HepG2 (cell line): Measurements from ENCODE around the gene SLC39A1. TPM values are rescaled to one million over a fixed set of nuclear protein-coding genes. Genes with fewer than 3 reads are reported as not detected.

Experiments used
- FOXP1 ChIP-seq, 2 experiments: fragments of 450-650 bp in 1 of 2; IDR thresholded peaks; 2 replicates each; pipeline ENCODE4 v1.6.1; 2017 to 2018; ENCODE audit warnings: antibody characterized with exemption in 1 of 2
- HOXA3 ChIP-seq: sonication (generic); formaldehyde crosslinking; IDR thresholded peaks from 2 replicates; pipeline ENCODE4 v1.5.0; 2020; ENCODE audit warnings: missing genetic modification reagents
- JARID2 ChIP-seq: sonication (generic); formaldehyde crosslinking; IDR thresholded peaks from 2 replicates; pipeline ENCODE4 v1.8.1; 2023; ENCODE audit warnings: missing genetic modification reagents, inconsistent platforms; ENCODE audit not compliant: insufficient replicate concordance
- MED1 ChIP-seq: sonication (generic); formaldehyde crosslinking; IDR thresholded peaks from 2 replicates; pipeline ENCODE4 v1.4.0; 2020; ENCODE audit warnings: missing genetic modification reagents
- MEIS1 ChIP-seq: sonication (generic); formaldehyde crosslinking; IDR thresholded peaks from 2 replicates; pipeline ENCODE4 v1.9.0; 2021; ENCODE audit warnings: mild to moderate bottlenecking, missing genetic modification reagents, moderate library complexity, borderline replicate concordance
- MIER2 ChIP-seq: IDR thresholded peaks from 2 replicates; pipeline ENCODE4 v1.6.1; 2016; ENCODE audit warnings: missing biosample characterization, missing genetic modification reagents
- MYNN ChIP-seq: sonication (generic); formaldehyde crosslinking; IDR thresholded peaks from 2 replicates; pipeline ENCODE4 v1.4.0; 2020; ENCODE audit warnings: mild to moderate bottlenecking, low read depth, missing genetic modification reagents
- NFIB ChIP-seq: sonication (generic); formaldehyde crosslinking; IDR thresholded peaks from 2 replicates; pipeline ENCODE4 v1.9.0; 2021; ENCODE audit warnings: missing genetic modification reagents, mild to moderate bottlenecking, borderline replicate concordance
- YY1 ChIP-seq: IDR thresholded peaks from 2 replicates; pipeline ENCODE4 v1.6.1; 2011; ENCODE audit warnings: low read length, low read depth, moderate library complexity, mild to moderate bottlenecking; ENCODE audit not compliant: insufficient read depth, insufficient replicate concordance
- ZNF33B ChIP-seq: sonication (generic); formaldehyde crosslinking; IDR thresholded peaks from 2 replicates; pipeline ENCODE4 v1.5.1; 2020; ENCODE audit warnings: mild to moderate bottlenecking, missing genetic modification reagents
- ZNF460 ChIP-seq: sonication (generic); formaldehyde crosslinking; IDR thresholded peaks from 2 replicates; pipeline ENCODE4 v1.5.1; 2020; ENCODE audit warnings: missing genetic modification reagents, mild to moderate bottlenecking, borderline replicate concordance
- ZNF546 ChIP-seq: sonication (generic); formaldehyde crosslinking; conservative IDR thresholded peaks from 2 replicates; pipeline ENCODE4 v1.8.1; 2023; ENCODE audit warnings: mild to moderate bottlenecking, missing genetic modification reagents
- ZNF616 ChIP-seq: sonication (generic); formaldehyde crosslinking; IDR thresholded peaks from 2 replicates; pipeline ENCODE4 v1.5.0; 2020; ENCODE audit warnings: low read depth, mild to moderate bottlenecking, missing genetic modification reagents
- ZNF746 ChIP-seq: sonication (generic); formaldehyde crosslinking; IDR thresholded peaks from 2 replicates; pipeline ENCODE4 v1.8.0; 2022; ENCODE audit warnings: mild to moderate bottlenecking, missing genetic modification reagents
- polyA plus RNA-seq, 8 experiments: library from polyadenylated mRNA; depleted of rRNA in 3 of 8; stranded (reverse) in 7 of 8; unstranded in 1 of 8; fragments of >200 nt; fragmentation: Illumina TruSeq in 4 of 8; extraction: Trizol in 4 of 8; gene quantifications; 2 replicates each; pipeline versions ENCODE4 v1.2.1 to v1.2.3, GENCODE V29; 2011 to 2016; ENCODE audit warnings: low read depth in 4 of 8, missing spikeins in 1 of 8, mixed read lengths in 1 of 8; ENCODE audit not compliant: insufficient read depth in 1 of 8
- total RNA-seq, 5 experiments: library from RNA; depleted of rRNA; stranded (reverse); fragments of >200 nt; fragmentation: Illumina TruSeq; extraction: Trizol; gene quantifications; 2 replicates each; pipeline ENCODE4 v1.2.3, GENCODE V29; 2016; ENCODE audit warnings: low read depth in 1 of 5
- TF ChIP-seq, protein P1 (sequence below): sonication (generic); formaldehyde crosslinking; IDR thresholded peaks from 2 replicates; pipeline ENCODE4 v1.5.1; 2020; ENCODE audit warnings: missing genetic modification reagents, mild to moderate bottlenecking, borderline replicate concordance
- TF ChIP-seq, protein P2 (sequence below): sonication (generic); formaldehyde crosslinking; IDR thresholded peaks from 2 replicates; pipeline ENCODE4 v1.4.0; 2020; ENCODE audit warnings: missing genetic modification reagents
- TF ChIP-seq, protein P3 (sequence below): sonication (generic); formaldehyde crosslinking; IDR thresholded peaks from 2 replicates; pipeline ENCODE4 v1.5.0; 2020; ENCODE audit warnings: missing genetic modification reagents
- TF ChIP-seq, protein P4 (sequence below): sonication (generic); formaldehyde crosslinking; IDR thresholded peaks from 2 replicates; pipeline ENCODE4 v1.5.0; 2020; ENCODE audit warnings: mild to moderate bottlenecking, missing genetic modification reagents, moderate library complexity
- TF ChIP-seq, protein P5 (sequence below): sonication (generic); formaldehyde crosslinking; IDR thresholded peaks from 2 replicates; pipeline ENCODE4 v1.8.0; 2022; ENCODE audit warnings: mild to moderate bottlenecking, missing genetic modification reagents, moderate library complexity
- TF ChIP-seq, protein P6 (sequence below): IDR thresholded peaks from 2 replicates; pipeline ENCODE4 v1.6.1; 2016; ENCODE audit warnings: mild to moderate bottlenecking

The SLC39A1 gene
- total and polyA plus RNA-seq, 2 of the 13 experiments (the other 11 are each of a cell fraction or from before 2014, with no cell fraction given), result 71.2 to 78.4 TPM

DNA sequence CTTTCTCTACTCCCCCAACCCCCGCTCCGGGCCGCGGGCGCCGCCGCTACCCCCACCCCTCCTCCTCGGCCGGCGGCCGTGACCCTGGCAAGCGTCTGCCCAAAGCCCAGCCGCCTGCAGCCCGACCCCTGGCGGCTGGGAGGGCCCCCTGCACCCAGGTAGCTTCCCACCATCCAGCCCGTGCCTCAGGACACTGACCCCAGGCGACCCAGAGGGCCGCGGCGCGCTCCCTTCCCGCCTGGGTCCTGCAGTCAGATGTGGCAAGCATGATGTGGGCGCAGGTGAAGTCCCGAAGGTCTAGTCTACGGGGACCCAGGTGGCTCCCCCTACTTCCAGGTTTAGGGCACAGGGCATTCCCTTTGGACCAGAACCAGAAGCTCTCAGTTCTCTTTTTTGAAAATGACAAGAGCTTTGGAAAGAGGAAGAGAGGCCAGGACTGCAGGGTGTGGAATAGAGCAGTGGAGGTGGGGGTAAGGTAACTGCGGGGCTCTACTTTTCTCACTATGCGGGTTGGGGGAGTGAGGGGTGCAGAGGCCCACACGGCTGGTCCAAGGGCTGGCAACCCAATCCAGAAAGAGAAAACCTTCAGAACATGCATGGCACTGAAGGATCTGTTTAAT is 16.6 kb downstream of the SLC39A1 start, which contains the start of gene DENND4B (continued):
- peak; percentile 70 for TF ChIP-seq YY1
- TF ChIP-seq MYNN (CRISPR knock-in tag), result no peak
- TF ChIP-seq, protein P1, sequence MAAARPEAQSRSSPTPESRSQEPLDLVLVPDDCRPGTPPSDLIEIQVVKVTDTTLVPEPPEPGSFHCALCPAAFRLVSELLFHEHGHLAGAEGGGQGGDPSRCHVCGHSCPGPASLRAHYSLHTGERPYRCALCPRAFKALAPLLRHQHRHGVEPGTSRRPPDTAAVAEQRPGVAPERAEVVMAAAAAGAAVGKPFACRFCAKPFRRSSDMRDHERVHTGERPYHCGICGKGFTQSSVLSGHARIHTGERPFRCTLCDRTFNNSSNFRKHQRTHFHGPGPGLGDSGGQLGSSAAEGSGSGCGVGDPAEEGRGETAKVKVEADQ (CRISPR knock-in tag), result no peak
- TF ChIP-seq MED1 (CRISPR knock-in tag), result peak; percentile 80
- TF ChIP-seq MEIS1 (CRISPR knock-in tag), result no peak
- no peak for TF ChIP-seq NFIB (CRISPR knock-in tag)
- TF ChIP-seq HOXA3, result peak; percentile 69
- no peak for TF ChIP-seq JARID2
- TF ChIP-seq MIER2, result no peak
- TF ChIP-seq ZNF33B (CRISPR knock-in tag), result no peak
- TF ChIP-seq, protein P2, sequence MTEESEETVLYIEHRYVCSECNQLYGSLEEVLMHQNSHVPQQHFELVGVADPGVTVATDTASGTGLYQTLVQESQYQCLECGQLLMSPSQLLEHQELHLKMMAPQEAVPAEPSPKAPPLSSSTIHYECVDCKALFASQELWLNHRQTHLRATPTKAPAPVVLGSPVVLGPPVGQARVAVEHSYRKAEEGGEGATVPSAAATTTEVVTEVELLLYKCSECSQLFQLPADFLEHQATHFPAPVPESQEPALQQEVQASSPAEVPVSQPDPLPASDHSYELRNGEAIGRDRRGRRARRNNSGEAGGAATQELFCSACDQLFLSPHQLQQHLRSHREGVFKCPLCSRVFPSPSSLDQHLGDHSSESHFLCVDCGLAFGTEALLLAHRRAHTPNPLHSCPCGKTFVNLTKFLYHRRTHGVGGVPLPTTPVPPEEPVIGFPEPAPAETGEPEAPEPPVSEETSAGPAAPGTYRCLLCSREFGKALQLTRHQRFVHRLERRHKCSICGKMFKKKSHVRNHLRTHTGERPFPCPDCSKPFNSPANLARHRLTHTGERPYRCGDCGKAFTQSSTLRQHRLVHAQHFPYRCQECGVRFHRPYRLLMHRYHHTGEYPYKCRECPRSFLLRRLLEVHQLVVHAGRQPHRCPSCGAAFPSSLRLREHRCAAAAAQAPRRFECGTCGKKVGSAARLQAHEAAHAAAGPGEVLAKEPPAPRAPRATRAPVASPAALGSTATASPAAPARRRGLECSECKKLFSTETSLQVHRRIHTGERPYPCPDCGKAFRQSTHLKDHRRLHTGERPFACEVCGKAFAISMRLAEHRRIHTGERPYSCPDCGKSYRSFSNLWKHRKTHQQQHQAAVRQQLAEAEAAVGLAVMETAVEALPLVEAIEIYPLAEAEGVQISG, result peak; percentile 98
- TF ChIP-seq ZNF460 (CRISPR knock-in tag), result no peak
- no peak for TF ChIP-seq FOXP1 (IDR thresholded peaks at IDR 0.05)
- TF ChIP-seq FOXP1 (CRISPR knock-in tag; IDR thresholded peaks at IDR 0.05), result no peak
- TF ChIP-seq, protein P3, sequence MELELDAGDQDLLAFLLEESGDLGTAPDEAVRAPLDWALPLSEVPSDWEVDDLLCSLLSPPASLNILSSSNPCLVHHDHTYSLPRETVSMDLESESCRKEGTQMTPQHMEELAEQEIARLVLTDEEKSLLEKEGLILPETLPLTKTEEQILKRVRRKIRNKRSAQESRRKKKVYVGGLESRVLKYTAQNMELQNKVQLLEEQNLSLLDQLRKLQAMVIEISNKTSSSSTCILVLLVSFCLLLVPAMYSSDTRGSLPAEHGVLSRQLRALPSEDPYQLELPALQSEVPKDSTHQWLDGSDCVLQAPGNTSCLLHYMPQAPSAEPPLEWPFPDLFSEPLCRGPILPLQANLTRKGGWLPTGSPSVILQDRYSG (CRISPR knock-in tag), result no peak
- TF ChIP-seq, protein P4, sequence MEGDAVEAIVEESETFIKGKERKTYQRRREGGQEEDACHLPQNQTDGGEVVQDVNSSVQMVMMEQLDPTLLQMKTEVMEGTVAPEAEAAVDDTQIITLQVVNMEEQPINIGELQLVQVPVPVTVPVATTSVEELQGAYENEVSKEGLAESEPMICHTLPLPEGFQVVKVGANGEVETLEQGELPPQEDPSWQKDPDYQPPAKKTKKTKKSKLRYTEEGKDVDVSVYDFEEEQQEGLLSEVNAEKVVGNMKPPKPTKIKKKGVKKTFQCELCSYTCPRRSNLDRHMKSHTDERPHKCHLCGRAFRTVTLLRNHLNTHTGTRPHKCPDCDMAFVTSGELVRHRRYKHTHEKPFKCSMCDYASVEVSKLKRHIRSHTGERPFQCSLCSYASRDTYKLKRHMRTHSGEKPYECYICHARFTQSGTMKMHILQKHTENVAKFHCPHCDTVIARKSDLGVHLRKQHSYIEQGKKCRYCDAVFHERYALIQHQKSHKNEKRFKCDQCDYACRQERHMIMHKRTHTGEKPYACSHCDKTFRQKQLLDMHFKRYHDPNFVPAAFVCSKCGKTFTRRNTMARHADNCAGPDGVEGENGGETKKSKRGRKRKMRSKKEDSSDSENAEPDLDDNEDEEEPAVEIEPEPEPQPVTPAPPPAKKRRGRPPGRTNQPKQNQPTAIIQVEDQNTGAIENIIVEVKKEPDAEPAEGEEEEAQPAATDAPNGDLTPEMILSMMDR (CRISPR knock-in tag), result peak; percentile 92
- no peak for TF ChIP-seq ZNF746
- no peak for TF ChIP-seq ZNF616 (CRISPR knock-in tag)
- TF ChIP-seq ZNF546 (CRISPR knock-in tag), result 0 out of 2 replicates have a peak, but pooled peaks have one; percentile 10
- TF ChIP-seq, protein P5, sequence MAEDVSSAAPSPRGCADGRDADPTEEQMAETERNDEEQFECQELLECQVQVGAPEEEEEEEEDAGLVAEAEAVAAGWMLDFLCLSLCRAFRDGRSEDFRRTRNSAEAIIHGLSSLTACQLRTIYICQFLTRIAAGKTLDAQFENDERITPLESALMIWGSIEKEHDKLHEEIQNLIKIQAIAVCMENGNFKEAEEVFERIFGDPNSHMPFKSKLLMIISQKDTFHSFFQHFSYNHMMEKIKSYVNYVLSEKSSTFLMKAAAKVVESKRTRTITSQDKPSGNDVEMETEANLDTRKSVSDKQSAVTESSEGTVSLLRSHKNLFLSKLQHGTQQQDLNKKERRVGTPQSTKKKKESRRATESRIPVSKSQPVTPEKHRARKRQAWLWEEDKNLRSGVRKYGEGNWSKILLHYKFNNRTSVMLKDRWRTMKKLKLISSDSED, result no peak
- TF ChIP-seq, protein P6, sequence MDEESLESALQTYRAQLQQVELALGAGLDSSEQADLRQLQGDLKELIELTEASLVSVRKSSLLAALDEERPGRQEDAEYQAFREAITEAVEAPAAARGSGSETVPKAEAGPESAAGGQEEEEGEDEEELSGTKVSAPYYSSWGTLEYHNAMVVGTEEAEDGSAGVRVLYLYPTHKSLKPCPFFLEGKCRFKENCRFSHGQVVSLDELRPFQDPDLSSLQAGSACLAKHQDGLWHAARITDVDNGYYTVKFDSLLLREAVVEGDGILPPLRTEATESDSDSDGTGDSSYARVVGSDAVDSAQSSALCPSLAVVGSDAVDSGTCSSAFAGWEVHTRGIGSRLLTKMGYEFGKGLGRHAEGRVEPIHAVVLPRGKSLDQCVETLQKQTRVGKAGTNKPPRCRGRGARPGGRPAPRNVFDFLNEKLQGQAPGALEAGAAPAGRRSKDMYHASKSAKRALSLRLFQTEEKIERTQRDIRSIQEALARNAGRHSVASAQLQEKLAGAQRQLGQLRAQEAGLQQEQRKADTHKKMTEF (CRISPR knock-in tag), result peak; percentile 22
